HepG2 (cell line): Measurements from ENCODE around the gene CD1B. TPM values are rescaled to one million over a fixed set of nuclear protein-coding genes. Genes with fewer than 3 reads are reported as not detected.
"Not testable (repeated sequence)": the region's sequence is repeated elsewhere in the genome, so short reads cannot be mapped to it uniquely, and the experiment has no call there.

Source experiments
- ATAC-seq: fragments of 200-7000 bp; cut with Tn5 transposase; 3 replicates; pipeline ENCODE4 v1.9.1; 2020; ENCODE audit warnings: mild to moderate bottlenecking, moderate library complexity
- BruUV-seq: library from RNA; stranded (reverse); fragments of 400-500 nt; replicated peaks from 2 replicates; lab custom pipeline; 2021; lab: Mats Ljungman, UMichigan
- CTCF ChIA-PET: fragments of 300-600 bp; formaldehyde crosslinking; extraction: SDS; loops from one replicate; lab custom pipeline; 2021; ENCODE audit warnings: low total read pairs, inconsistent platforms, low intra/inter-chr PET ratio; lab: Yijun Ruan, JAX
- POLR2A ChIA-PET: fragments of 350-600 bp; sonication (Branson Sonifier 250); formaldehyde crosslinking; loops from one replicate; lab custom pipeline; 2020; ENCODE audit warnings: antibody characterized with exemption, inconsistent platforms; lab: Yijun Ruan, JAX
- DNase-seq: peaks from one replicate; pipeline ENCODE4 v3.0.0-alpha.2; 2015; ENCODE audit warnings: low spot score
- FAIRE-seq: peaks from 3 replicates; lab custom pipeline; 2011; peaks lifted over from hg19 to GRCh38; lab: Jason Lieb, UNC
- H2AFZ ChIP-seq: one replicate; pipeline ENCODE4 v1.6.1; 2011; ENCODE audit warnings: low read length, inconsistent platforms
- H3K27ac ChIP-seq: fragments of 300-600 bp; 3 replicates; pipeline ENCODE4 v1.8.0; 2011; ENCODE audit warnings: mixed run types, mild to moderate bottlenecking, mixed read lengths, low read length, inconsistent platforms; ENCODE audit not compliant: insufficient read depth; ENCODE audit errors: extremely low read length
- H3K27me3 ChIP-seq, 2 experiments: fragments of 200-600 bp in 1 of 2; 2 replicates in 1 of 2; 3 replicates in 1 of 2; pipeline versions ENCODE4 v1.6.0 to v1.8.0; 2011; ENCODE audit warnings: low read length in 2 of 2, mild to moderate bottlenecking in 2 of 2, moderate library complexity in 2 of 2, inconsistent platforms in 1 of 2; ENCODE audit not compliant: insufficient read depth in 2 of 2, control insufficient read depth in 1 of 2
- H3K36me3 ChIP-seq, 2 experiments: fragments of 200-600 bp in 1 of 2; replicated peaks in 1 of 2; 2 replicates in 1 of 2; 3 replicates in 1 of 2; pipeline versions ENCODE4 v1.5.1 to v1.8.0; 2011; ENCODE audit warnings: low read length in 2 of 2, inconsistent platforms in 1 of 2; ENCODE audit not compliant: insufficient read depth in 2 of 2, control insufficient read depth in 1 of 2
- H3K4me1 ChIP-seq: 2 replicates; pipeline ENCODE4 v1.5.1; 2012; ENCODE audit warnings: low read length, inconsistent platforms; ENCODE audit not compliant: insufficient read depth
- H3K4me2 ChIP-seq: 2 replicates; pipeline ENCODE4 v1.6.0; 2011; ENCODE audit warnings: low read depth, low read length, inconsistent platforms
- H3K4me3 ChIP-seq, 3 experiments: fragments of 200-600 bp in 1 of 3; sonication (generic), shearing (Covaris generic) in 1 of 3; replicated peaks in 1 of 3; 2 replicates each; pipeline ENCODE4 v1.5.1; 2011 to 2016; ENCODE audit warnings: low read length in 3 of 3, inconsistent platforms in 2 of 3, low read depth in 2 of 3, mild to moderate bottlenecking in 2 of 3, control low read depth in 1 of 3, mixed read lengths in 1 of 3; ENCODE audit not compliant: insufficient read depth in 1 of 3
- H3K79me2 ChIP-seq: one replicate; pipeline ENCODE4 v1.6.1; 2011; ENCODE audit warnings: low read length, inconsistent platforms; ENCODE audit not compliant: insufficient read depth
- H3K9ac ChIP-seq: 2 replicates; pipeline ENCODE4 v1.6.0; 2011; ENCODE audit warnings: mild to moderate bottlenecking, low read depth, low read length, inconsistent platforms; ENCODE audit not compliant: insufficient read depth
- H3K9me3 ChIP-seq: 2 replicates; pipeline ENCODE4 v1.5.1; 2012; ENCODE audit warnings: mild to moderate bottlenecking, low read length
- H4K20me1 ChIP-seq: 2 replicates; pipeline ENCODE4 v1.6.0; 2011; ENCODE audit warnings: inconsistent platforms, mild to moderate bottlenecking, low read length, moderate library complexity; ENCODE audit not compliant: insufficient read depth
- WGBS: methylation state at CpG from one replicate; pipeline ENCODE4 v1.1.6; 2017; ENCODE audit warnings: low lambda C conversion rate; 5-methylcytosine and 5-hydroxymethylcytosine counted together
- in situ Hi-C: cut with HindIII; loops from 2 replicates; pipeline ENCODE4 v1.10.0; 2017; ENCODE audit warnings: low pct_unique_long_range_greater_than_20kb; ENCODE audit not compliant: extremely low pct_ligation_motif_present
- intact Hi-C: fragments of 100-400 bp; cut with micrococcal nuclease; formaldehyde crosslinking; loops from one replicate; pipeline ENCODE4 v1.10.0; 2022; ENCODE audit not compliant: unreplicated experiment
- polyA plus RNA-seq, 8 experiments: library from polyadenylated mRNA; depleted of rRNA in 3 of 8; stranded (reverse) in 7 of 8; unstranded in 1 of 8; fragments of >200 nt; fragmentation: Illumina TruSeq in 4 of 8; extraction: Trizol in 4 of 8; gene quantifications; 2 replicates each; pipeline versions ENCODE4 v1.2.1 to v1.2.3, GENCODE V29; 2011 to 2016; ENCODE audit warnings: low read depth in 4 of 8, missing spikeins in 1 of 8, mixed read lengths in 1 of 8; ENCODE audit not compliant: insufficient read depth in 1 of 8
- total RNA-seq, 5 experiments: library from RNA; depleted of rRNA; stranded (reverse); fragments of >200 nt; fragmentation: Illumina TruSeq; extraction: Trizol; gene quantifications; 2 replicates each; pipeline ENCODE4 v1.2.3, GENCODE V29; 2016; ENCODE audit warnings: low read depth in 1 of 5

Gene CD1B
- total and polyA plus RNA-seq, 2 of the 13 experiments (the other 11 are each of a cell fraction or from before 2014, with no cell fraction given), result not detected

DNA sequence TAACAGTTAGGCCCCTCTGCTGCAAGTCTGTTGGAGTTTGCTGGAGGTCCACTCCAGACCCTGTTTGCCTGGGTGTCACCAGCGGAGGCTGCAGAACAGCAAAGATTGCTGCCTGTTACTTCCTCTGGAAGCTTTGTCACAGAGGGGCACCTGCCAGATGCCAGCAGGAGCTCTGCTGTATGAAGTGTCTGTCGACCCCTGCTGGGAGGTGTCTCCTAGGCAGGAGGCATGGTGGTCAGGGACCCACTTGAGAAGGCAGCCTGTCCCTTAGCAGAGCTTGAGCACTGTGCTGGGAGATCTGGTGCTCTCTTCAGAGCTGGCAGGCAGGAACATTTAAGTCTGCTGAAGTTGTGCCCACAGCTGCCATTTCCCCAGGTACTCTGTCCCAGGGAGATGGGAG is 48.9 kb downstream of the CD1B start:
- H2AFZ ChIP-seq, H3K79me2 ChIP-seq, H3K4me2 ChIP-seq, in situ Hi-C loops, H3K27me3 ChIP-seq, BruUV-seq, H3K4me3 ChIP-seq, H3K4me1 ChIP-seq, DNase-seq, CTCF ChIA-PET, H3K27ac ChIP-seq, ATAC-seq, FAIRE-seq, POLR2A ChIA-PET, intact Hi-C loops, H3K36me3 ChIP-seq, H3K9ac ChIP-seq, H4K20me1 ChIP-seq: not testable (repeated sequence)
- WGBS, result 0% methylated on average over 2 of the region's 2 CpGs
- peaks cover 48% of the 10 kb centered on the region for H3K9me3 ChIP-seq

Other genes starting within 250 kb of the CD1B start
- not detected in 2 replicates for gene CD1D, start 150.6 kb downstream of the CD1B start, total RNA-seq (2016; rRNA removed; fragmentation: Illumina TruSeq; extraction: Trizol)
- not detected in 2 replicates for gene CD1D, start 150.6 kb downstream of the CD1B start, polyA plus RNA-seq (2011; rRNA removed)
- not detected in 2 replicates for gene CD1A, start 77.1 kb downstream of the CD1B start, total RNA-seq (2016; rRNA removed; fragmentation: Illumina TruSeq; extraction: Trizol)
- gene CD1A, start 77.1 kb downstream of the CD1B start, polyA plus RNA-seq (2011; rRNA removed), result not detected in 2 replicates
- not detected in 2 replicates for gene CD1C, start 41.6 kb downstream of the CD1B start, total RNA-seq (2016; rRNA removed; fragmentation: Illumina TruSeq; extraction: Trizol)
- gene CD1C, start 41.6 kb downstream of the CD1B start, polyA plus RNA-seq (2011; rRNA removed), result not detected in 2 replicates
- gene CD1E, start 22.4 kb upstream of the CD1B start, total RNA-seq (2016; rRNA removed; fragmentation: Illumina TruSeq; extraction: Trizol), result not detected in 2 replicates
- not detected in 2 replicates for gene CD1E, start 22.4 kb upstream of the CD1B start, polyA plus RNA-seq (2011; rRNA removed)
- not detected in 2 replicates for gene OR10T2, start 67.9 kb upstream of the CD1B start, total RNA-seq (2016; rRNA removed; fragmentation: Illumina TruSeq; extraction: Trizol)
- not detected in 2 replicates for gene OR10T2, start 67.9 kb upstream of the CD1B start, polyA plus RNA-seq (2011; rRNA removed)
- not detected in 2 replicates for gene OR10K2, start 94.7 kb upstream of the CD1B start, total RNA-seq (2016; rRNA removed; fragmentation: Illumina TruSeq; extraction: Trizol)
- not detected in 2 replicates for gene OR10K2, start 94.7 kb upstream of the CD1B start, polyA plus RNA-seq (2011; rRNA removed)
- gene OR10K1, start 130.3 kb upstream of the CD1B start, total RNA-seq (2016; rRNA removed; fragmentation: Illumina TruSeq; extraction: Trizol), result not detected in 2 replicates
- not detected in 2 replicates for gene OR10K1, start 130.3 kb upstream of the CD1B start, polyA plus RNA-seq (2011; rRNA removed)
- not detected in 2 replicates for gene OR10R2, start 140.7 kb upstream of the CD1B start, total RNA-seq (2016; rRNA removed; fragmentation: Illumina TruSeq; extraction: Trizol)
- not detected in 2 replicates for gene OR10R2, start 140.7 kb upstream of the CD1B start, polyA plus RNA-seq (2011; rRNA removed)
- not detected in 2 replicates for gene OR6Y1, start 222.9 kb upstream of the CD1B start, total RNA-seq (2016; rRNA removed; fragmentation: Illumina TruSeq; extraction: Trizol)
- not detected in 2 replicates for gene OR6Y1, start 222.9 kb upstream of the CD1B start, polyA plus RNA-seq (2011; rRNA removed)
- not detected in 2 replicates for gene OR6P1, start 239.0 kb upstream of the CD1B start, total RNA-seq (2016; rRNA removed; fragmentation: Illumina TruSeq; extraction: Trizol)
- not detected in 2 replicates for gene OR6P1, start 239.0 kb upstream of the CD1B start, polyA plus RNA-seq (2011; rRNA removed)
- gene OR10X1, start 248.4 kb upstream of the CD1B start, total RNA-seq (2016; rRNA removed; fragmentation: Illumina TruSeq; extraction: Trizol), result not detected in 2 replicates
- not detected in 2 replicates for gene OR10X1, start 248.4 kb upstream of the CD1B start, polyA plus RNA-seq (2011; rRNA removed)